ENCODE measurements around the gene GGNBP2.

GGNBP2 gene, protein sequence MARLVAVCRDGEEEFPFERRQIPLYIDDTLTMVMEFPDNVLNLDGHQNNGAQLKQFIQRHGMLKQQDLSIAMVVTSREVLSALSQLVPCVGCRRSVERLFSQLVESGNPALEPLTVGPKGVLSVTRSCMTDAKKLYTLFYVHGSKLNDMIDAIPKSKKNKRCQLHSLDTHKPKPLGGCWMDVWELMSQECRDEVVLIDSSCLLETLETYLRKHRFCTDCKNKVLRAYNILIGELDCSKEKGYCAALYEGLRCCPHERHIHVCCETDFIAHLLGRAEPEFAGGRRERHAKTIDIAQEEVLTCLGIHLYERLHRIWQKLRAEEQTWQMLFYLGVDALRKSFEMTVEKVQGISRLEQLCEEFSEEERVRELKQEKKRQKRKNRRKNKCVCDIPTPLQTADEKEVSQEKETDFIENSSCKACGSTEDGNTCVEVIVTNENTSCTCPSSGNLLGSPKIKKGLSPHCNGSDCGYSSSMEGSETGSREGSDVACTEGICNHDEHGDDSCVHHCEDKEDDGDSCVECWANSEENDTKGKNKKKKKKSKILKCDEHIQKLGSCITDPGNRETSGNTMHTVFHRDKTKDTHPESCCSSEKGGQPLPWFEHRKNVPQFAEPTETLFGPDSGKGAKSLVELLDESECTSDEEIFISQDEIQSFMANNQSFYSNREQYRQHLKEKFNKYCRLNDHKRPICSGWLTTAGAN

DNA sequence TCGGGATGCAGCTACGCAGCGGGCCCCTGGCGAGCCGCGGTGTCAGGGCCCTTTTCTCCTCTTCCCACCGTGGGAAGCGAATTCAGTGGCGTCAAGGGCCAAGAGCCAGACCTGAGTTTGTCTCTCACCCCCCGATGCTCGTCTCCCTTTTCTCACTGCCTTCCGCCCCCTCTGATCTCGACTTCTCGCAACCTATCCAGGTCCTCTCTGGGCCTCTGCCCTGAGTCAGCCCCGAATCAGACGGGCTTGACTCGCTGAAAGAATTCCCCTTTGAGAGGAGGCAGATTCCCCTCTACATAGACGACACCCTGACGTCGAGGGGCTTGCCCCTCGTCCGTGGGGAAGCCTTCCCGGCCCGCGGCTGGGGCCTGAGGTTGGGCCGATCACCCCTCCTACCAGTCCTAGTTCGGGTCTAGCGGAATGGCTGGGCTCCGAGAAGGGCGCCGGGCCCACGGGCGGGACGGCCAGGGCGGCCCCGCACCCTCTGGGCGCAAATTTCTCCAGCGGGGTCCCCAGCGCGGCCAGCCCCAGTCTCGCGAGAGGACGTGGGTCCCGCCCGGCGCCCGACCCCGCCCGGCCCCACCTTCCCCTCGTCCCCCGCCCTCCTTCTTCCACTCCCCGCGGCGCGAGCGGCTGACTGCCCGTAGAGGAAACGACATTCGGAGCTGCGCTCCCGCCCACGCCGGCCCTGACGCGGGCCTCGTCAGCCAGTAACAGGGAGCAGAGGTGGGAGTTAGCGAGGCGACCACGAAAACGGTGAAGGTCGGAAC lies at the start of gene GGNBP2:
Gene GGNBP2 (plus strand): TSS at position 613 of the 770 bp plus-strand sequence. CDS start 806 bp downstream, outside the sequence.
- TF ChIP-seq, protein P1, sequence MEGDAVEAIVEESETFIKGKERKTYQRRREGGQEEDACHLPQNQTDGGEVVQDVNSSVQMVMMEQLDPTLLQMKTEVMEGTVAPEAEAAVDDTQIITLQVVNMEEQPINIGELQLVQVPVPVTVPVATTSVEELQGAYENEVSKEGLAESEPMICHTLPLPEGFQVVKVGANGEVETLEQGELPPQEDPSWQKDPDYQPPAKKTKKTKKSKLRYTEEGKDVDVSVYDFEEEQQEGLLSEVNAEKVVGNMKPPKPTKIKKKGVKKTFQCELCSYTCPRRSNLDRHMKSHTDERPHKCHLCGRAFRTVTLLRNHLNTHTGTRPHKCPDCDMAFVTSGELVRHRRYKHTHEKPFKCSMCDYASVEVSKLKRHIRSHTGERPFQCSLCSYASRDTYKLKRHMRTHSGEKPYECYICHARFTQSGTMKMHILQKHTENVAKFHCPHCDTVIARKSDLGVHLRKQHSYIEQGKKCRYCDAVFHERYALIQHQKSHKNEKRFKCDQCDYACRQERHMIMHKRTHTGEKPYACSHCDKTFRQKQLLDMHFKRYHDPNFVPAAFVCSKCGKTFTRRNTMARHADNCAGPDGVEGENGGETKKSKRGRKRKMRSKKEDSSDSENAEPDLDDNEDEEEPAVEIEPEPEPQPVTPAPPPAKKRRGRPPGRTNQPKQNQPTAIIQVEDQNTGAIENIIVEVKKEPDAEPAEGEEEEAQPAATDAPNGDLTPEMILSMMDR (IDR thresholded peaks at IDR 0.05; ENCODE audit: borderline replicate concordance, control extremely low read depth, extremely low read depth, insufficient read depth, missing control alignments) = no peak
- in situ Hi-C loops (cut with MboI; ENCODE audit: low sequenced_read_pairs, unreplicated experiment) = no loop called here
- DNase-seq (ENCODE audit: low spot score) = peak; percentile 95

DNA sequence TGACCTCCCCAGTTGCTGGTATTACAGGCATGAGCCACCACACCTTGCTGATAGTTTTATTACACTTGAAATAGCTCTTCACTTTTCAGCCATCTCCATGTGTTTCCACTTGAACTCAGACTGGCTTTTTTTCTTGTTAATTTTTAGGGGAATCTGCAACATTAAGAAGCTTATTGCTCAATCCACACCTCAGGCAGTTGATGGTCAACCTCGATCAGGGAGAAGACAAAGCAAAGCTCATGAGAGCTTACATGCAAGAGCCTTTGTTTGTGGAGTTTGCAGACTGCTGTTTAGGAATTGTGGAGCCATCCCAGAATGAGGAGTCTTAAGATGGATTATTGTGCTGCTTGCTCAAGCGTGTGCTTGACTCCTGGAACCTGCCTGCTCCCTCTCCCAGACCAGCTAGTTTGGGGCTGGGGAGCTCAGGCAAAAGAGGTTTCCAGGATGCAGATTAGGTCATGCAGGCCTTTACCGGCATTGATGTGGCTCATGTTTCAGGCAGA lies 49.6 kb upstream of the GGNBP2 start:
- TF ChIP-seq, protein P1 (IDR thresholded peaks at IDR 0.05; ENCODE audit: borderline replicate concordance, control extremely low read depth, extremely low read depth, insufficient read depth, missing control alignments) = no peak
- in situ Hi-C loops (cut with MboI; ENCODE audit: low sequenced_read_pairs, unreplicated experiment) = loop anchor here (25.0 kb wide), 1 partner anchor 533 kb away; no protein-coding TSS in a partner anchor
- no peak for DNase-seq (ENCODE audit: low spot score)

DNA sequence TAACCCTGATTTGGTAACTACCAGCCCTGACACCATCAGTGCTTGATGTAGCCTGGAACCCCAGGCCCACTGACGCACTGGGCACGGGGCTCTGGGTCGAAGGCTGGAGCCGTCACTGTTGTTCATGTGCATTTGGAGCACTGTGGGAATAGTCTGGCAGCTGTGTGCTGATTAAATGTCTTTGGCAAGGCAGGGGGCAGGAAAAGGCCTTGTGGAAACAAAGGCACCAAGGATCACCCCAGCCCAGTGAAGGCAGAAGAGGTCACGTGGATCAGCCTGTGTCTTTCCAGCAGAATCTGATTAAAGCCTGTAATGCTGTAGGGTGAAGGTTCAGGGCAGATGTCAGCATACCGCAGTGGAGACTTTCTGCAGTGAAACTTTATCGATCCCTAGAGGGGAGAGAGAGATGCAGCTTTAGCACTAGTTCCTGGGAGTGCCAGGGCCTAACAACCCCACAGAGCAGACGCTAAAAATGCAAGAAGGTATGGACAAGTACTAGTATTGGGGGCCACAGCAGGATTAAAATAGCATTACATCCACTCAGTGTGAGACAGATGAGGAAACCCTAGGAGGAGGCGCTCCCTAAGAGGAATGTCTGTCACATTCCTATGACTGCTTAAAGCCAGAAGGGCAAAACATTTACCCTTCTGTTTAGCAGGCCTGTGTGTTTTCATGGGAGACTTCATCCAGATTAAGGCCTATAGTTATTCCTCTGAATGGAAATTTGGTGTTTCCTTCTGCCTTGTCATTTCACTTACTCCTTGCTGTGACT lies 48.5 kb upstream of the GGNBP2 start:
- in situ Hi-C loops (cut with MboI; ENCODE audit: low sequenced_read_pairs, unreplicated experiment) = loop anchor here (25.0 kb wide), 1 partner anchor 534 kb away; no protein-coding TSS in a partner anchor
- no peak for DNase-seq (ENCODE audit: low spot score)

DNA sequence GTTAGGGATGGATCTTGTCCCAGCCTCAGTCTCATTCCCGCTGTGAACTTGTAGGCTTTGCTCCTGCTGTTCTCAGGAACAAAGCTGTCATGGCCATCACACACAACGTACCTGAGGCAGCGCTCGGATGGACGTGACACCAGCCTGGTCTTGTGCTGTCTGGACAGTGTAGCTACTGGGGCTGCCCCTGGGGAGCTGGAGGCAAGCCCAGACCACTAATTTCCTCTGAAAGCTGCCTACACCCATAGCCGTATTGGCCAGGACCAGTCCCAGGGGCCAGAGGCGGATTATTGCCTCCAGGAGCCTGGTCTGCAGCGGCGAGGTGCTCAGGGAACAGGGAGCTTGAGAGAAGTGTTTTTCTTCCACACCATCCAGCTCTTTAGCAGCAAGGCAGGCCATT lies 46.6 kb upstream of the GGNBP2 start:
- in situ Hi-C loops (cut with MboI; ENCODE audit: low sequenced_read_pairs, unreplicated experiment) = loop anchor here (25.0 kb wide), 1 partner anchor 536 kb away; no protein-coding TSS in a partner anchor
- TF ChIP-seq, protein P1 (IDR thresholded peaks at IDR 0.05; ENCODE audit: borderline replicate concordance, control extremely low read depth, extremely low read depth, insufficient read depth, missing control alignments) = no peak
- DNase-seq (ENCODE audit: low spot score) = no peak

More for the DNA sequence above, 48.5 kb upstream of the GGNBP2 start:
- TF ChIP-seq, protein P1 (IDR thresholded peaks at IDR 0.05; ENCODE audit: borderline replicate concordance, control extremely low read depth, extremely low read depth, insufficient read depth, missing control alignments) = no peak

DNA sequence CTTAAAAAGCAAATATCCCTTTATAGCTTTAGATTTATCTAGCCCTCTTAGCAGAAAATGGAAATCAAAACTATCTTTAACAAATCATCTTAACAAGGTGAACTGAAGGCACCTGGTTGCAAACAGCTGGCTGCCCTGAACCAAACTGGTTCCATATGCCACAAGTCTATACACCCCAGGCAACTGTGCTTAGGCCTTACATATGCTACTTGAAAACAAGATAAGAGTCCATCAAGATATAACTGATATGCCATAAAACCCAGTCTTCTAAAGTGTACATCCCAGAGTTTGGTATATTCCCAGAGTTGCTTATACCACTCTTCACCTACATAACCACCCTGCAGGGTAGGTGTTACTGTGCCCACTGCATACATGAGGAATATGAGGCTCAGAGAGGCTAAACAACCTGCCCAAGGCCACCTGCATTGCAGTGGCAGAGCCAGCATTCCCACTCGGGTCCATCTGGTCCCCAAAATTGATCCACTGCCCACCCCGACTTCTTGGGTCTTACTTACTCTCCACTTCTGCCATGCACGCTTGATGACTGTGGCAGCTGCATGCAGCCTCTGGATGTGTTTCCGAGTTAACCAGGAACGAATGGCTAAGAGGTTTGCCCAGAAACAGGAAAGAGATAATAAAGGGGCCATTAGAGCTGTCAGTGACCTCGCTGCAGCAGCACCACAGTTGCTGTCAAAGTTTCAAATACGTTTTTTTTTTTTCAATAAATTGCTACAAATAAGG lies 46.0 kb upstream of the GGNBP2 start:
- TF ChIP-seq, protein P1 (IDR thresholded peaks at IDR 0.05; ENCODE audit: borderline replicate concordance, control extremely low read depth, extremely low read depth, insufficient read depth, missing control alignments) = no peak
- no peak for DNase-seq (ENCODE audit: low spot score)
- in situ Hi-C loops (cut with MboI; ENCODE audit: low sequenced_read_pairs, unreplicated experiment) = loop anchor here (25.0 kb wide), 1 partner anchor 536 kb away; no protein-coding TSS in a partner anchor

Measured in GM13976 (cell line).